ENCODE results near the gene TBC1D9B.

The TBC1D9B gene

GRCh38 chr5:179885491-179886090, 22.1 kb downstream of the TBC1D9B start:
- no peaks in the 10 kb centered on the region for H3K4me1 ChIP-seq (ENCODE audit: control insufficient read depth, insufficient read depth, low read length, unreplicated experiment)
- no peak overlapping the region for H3K4me3 ChIP-seq (ENCODE audit: low read depth, low read length)
- H3K27me3 ChIP-seq (ENCODE audit: insufficient read depth, low read length), result no peaks in the 10 kb centered on the region
- no peak overlapping the region for H2AFZ ChIP-seq (ENCODE audit: low read length, unreplicated experiment)
- no peak overlapping the region for H3K27ac ChIP-seq (ENCODE audit: low read depth, low read length)
- H3K36me3 ChIP-seq (ENCODE audit: insufficient read depth, low read length), result peaks cover 70% of the 10 kb centered on the region
- no peaks in the 10 kb centered on the region for H3K79me2 ChIP-seq (ENCODE audit: control insufficient read depth, insufficient read depth, low read length, unreplicated experiment)

- peaks cover 59% of the 10 kb centered on the region for H3K36me3 ChIP-seq (ENCODE audit: insufficient read depth, low read length)
- H3K4me1 ChIP-seq (ENCODE audit: control insufficient read depth, insufficient read depth, low read length, unreplicated experiment), result peaks cover 8% of the 10 kb centered on the region
- H3K79me2 ChIP-seq (ENCODE audit: control insufficient read depth, insufficient read depth, low read length, unreplicated experiment), result no peaks in the 10 kb centered on the region
- H3K27ac ChIP-seq (ENCODE audit: low read depth, low read length), result no peak overlapping the region
- no peaks in the 10 kb centered on the region for H3K27me3 ChIP-seq (ENCODE audit: insufficient read depth, low read length)
- H2AFZ ChIP-seq (ENCODE audit: low read length, unreplicated experiment), result no peak overlapping the region
- no peak overlapping the region for H3K4me3 ChIP-seq (ENCODE audit: low read depth, low read length)
Measured at GRCh38 chr5:179883163-179883562, 24.5 kb downstream of the TBC1D9B start.

- Histone ChIP-seq H3K36me3 (ENCODE audit: insufficient read depth, low read length) (peaks cover 51% of the 10 kb centered on the region), H3K4me3 (ENCODE audit: low read depth, low read length) (no peak overlapping the region), H3K27ac (ENCODE audit: low read depth, low read length) (no peak overlapping the region), H2AFZ (ENCODE audit: low read length, unreplicated experiment) (no peak overlapping the region), H3K27me3 (ENCODE audit: insufficient read depth, low read length) (no peaks in the 10 kb centered on the region), H3K4me1 (ENCODE audit: control insufficient read depth, insufficient read depth, low read length, unreplicated experiment) (peaks cover 9% of the 10 kb centered on the region), H3K79me2 (ENCODE audit: control insufficient read depth, insufficient read depth, low read length, unreplicated experiment) (no peaks in the 10 kb centered on the region)
Measured at GRCh38 chr5:179882338-179882737, 25.4 kb downstream of the TBC1D9B start.

- H3K36me3 ChIP-seq (ENCODE audit: insufficient read depth, low read length), result peaks cover 38% of the 10 kb centered on the region
Measured at GRCh38 chr5:179880848-179881590, 26.7 kb downstream of the TBC1D9B start.

GRCh38 chr5:179880066-179880650, 27.5 kb downstream of the TBC1D9B start:
- no peak overlapping the region for H2AFZ ChIP-seq (ENCODE audit: low read length, unreplicated experiment)
- no peaks in the 10 kb centered on the region for H3K27me3 ChIP-seq (ENCODE audit: insufficient read depth, low read length)
- H3K4me1 ChIP-seq (ENCODE audit: control insufficient read depth, insufficient read depth, low read length, unreplicated experiment), result peaks cover 9% of the 10 kb centered on the region
- H3K36me3 ChIP-seq (ENCODE audit: insufficient read depth, low read length), result peaks cover 31% of the 10 kb centered on the region
- no peaks in the 10 kb centered on the region for H3K79me2 ChIP-seq (ENCODE audit: control insufficient read depth, insufficient read depth, low read length, unreplicated experiment)
- no peak overlapping the region for H3K27ac ChIP-seq (ENCODE audit: low read depth, low read length)
- no peak overlapping the region for H3K4me3 ChIP-seq (ENCODE audit: low read depth, low read length)

More at GRCh38 chr5:179880848-179881590, 26.7 kb downstream of the TBC1D9B start:
- Histone ChIP-seq H3K4me3 (ENCODE audit: low read depth, low read length) (no peak overlapping the region), H3K4me1 (ENCODE audit: control insufficient read depth, insufficient read depth, low read length, unreplicated experiment) (peaks cover 9% of the 10 kb centered on the region), H3K79me2 (ENCODE audit: control insufficient read depth, insufficient read depth, low read length, unreplicated experiment) (no peaks in the 10 kb centered on the region), H2AFZ (ENCODE audit: low read length, unreplicated experiment) (no peak overlapping the region), H3K27me3 (ENCODE audit: insufficient read depth, low read length) (no peaks in the 10 kb centered on the region), H3K27ac (ENCODE audit: low read depth, low read length) (no peak overlapping the region)

- Histone ChIP-seq H2AFZ (ENCODE audit: low read length, unreplicated experiment) (no peak overlapping the region), H3K27ac (ENCODE audit: low read depth, low read length) (no peak overlapping the region), H3K4me1 (ENCODE audit: control insufficient read depth, insufficient read depth, low read length, unreplicated experiment) (peaks cover 9% of the 10 kb centered on the region), H3K4me3 (ENCODE audit: low read depth, low read length) (no peak overlapping the region), H3K36me3 (ENCODE audit: insufficient read depth, low read length) (peaks cover 26% of the 10 kb centered on the region), H3K79me2 (ENCODE audit: control insufficient read depth, insufficient read depth, low read length, unreplicated experiment) (no peaks in the 10 kb centered on the region), H3K27me3 (ENCODE audit: insufficient read depth, low read length) (no peaks in the 10 kb centered on the region)
Measured at GRCh38 chr5:179879690-179880010, 28.0 kb downstream of the TBC1D9B start.

- peaks cover 9% of the 10 kb centered on the region for H3K4me1 ChIP-seq (ENCODE audit: control insufficient read depth, insufficient read depth, low read length, unreplicated experiment)
- H3K27ac ChIP-seq (ENCODE audit: low read depth, low read length), result no peak overlapping the region
- no peak overlapping the region for H2AFZ ChIP-seq (ENCODE audit: low read length, unreplicated experiment)
- no peaks in the 10 kb centered on the region for H3K27me3 ChIP-seq (ENCODE audit: insufficient read depth, low read length)
- no peaks in the 10 kb centered on the region for H3K79me2 ChIP-seq (ENCODE audit: control insufficient read depth, insufficient read depth, low read length, unreplicated experiment)
- H3K36me3 ChIP-seq (ENCODE audit: insufficient read depth, low read length), result peaks cover 21% of the 10 kb centered on the region
- no peak overlapping the region for H3K4me3 ChIP-seq (ENCODE audit: low read depth, low read length)
Measured at GRCh38 chr5:179879003-179879689, 28.6 kb downstream of the TBC1D9B start.

- H3K4me1 ChIP-seq (ENCODE audit: control insufficient read depth, insufficient read depth, low read length, unreplicated experiment), result peaks cover 9% of the 10 kb centered on the region
- peaks cover 14% of the 10 kb centered on the region for H3K36me3 ChIP-seq (ENCODE audit: insufficient read depth, low read length)
- no peaks in the 10 kb centered on the region for H3K79me2 ChIP-seq (ENCODE audit: control insufficient read depth, insufficient read depth, low read length, unreplicated experiment)
- H3K27ac ChIP-seq (ENCODE audit: low read depth, low read length), result no peak overlapping the region
- no peak overlapping the region for H2AFZ ChIP-seq (ENCODE audit: low read length, unreplicated experiment)
- H3K27me3 ChIP-seq (ENCODE audit: insufficient read depth, low read length), result no peaks in the 10 kb centered on the region
- no peak overlapping the region for H3K4me3 ChIP-seq (ENCODE audit: low read depth, low read length)
Measured at GRCh38 chr5:179878222-179879002, 29.3 kb downstream of the TBC1D9B start.

- H3K27ac ChIP-seq (ENCODE audit: low read depth, low read length), result no peak overlapping the region
- no peaks in the 10 kb centered on the region for H3K27me3 ChIP-seq (ENCODE audit: insufficient read depth, low read length)
- H3K4me3 ChIP-seq (ENCODE audit: low read depth, low read length), result no peak overlapping the region
- H3K79me2 ChIP-seq (ENCODE audit: control insufficient read depth, insufficient read depth, low read length, unreplicated experiment), result no peaks in the 10 kb centered on the region
- peaks cover 9% of the 10 kb centered on the region for H3K4me1 ChIP-seq (ENCODE audit: control insufficient read depth, insufficient read depth, low read length, unreplicated experiment)
- H2AFZ ChIP-seq (ENCODE audit: low read length, unreplicated experiment), result no peak overlapping the region
- no peaks in the 10 kb centered on the region for H3K36me3 ChIP-seq (ENCODE audit: insufficient read depth, low read length)
Measured at GRCh38 chr5:179876610-179876952, 31.1 kb downstream of the TBC1D9B start.
